HFF-Myc (cell line): Measurements from ENCODE around the gene SACS.

Experiments
- DNase-seq: peaks from one replicate; pipeline ENCODE4 v3.0.0-alpha.2; 2011; ENCODE audit warnings: low read depth; ENCODE audit errors: extremely low read depth
- H3K4me3 ChIP-seq: replicated peaks from 2 replicates; pipeline ENCODE4 v1.5.1; 2011; ENCODE audit warnings: low read depth, mild to moderate bottlenecking, control low read depth, low read length
- CTCF ChIP-seq: IDR thresholded peaks from 2 replicates; pipeline ENCODE4 v1.5.1; 2012; ENCODE audit warnings: mild to moderate bottlenecking, low read depth, low read length, control low read depth; ENCODE audit errors: missing control alignments

Gene SACS

DNA sequence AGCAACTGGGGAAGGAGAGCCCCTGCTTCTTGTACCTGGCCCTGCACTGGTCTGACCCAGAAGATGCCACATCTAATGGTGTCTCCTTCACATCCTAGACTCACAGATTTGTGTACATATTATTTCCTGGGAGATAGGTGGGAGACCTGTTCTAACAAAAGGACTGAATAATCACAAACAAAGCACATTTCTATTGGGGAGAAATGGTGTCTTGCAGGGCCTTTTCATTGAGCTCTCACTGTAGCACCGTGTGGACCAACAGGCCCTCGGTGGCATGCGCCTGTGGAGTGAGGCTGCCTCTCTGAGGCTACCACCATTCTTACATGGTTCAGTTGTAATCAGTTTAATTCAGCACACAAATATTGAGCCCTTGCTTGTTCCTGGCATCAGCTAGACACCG, 989 bp upstream of the SACS start:
- TF ChIP-seq CTCF: no peak
- no peak for DNase-seq

DNA sequence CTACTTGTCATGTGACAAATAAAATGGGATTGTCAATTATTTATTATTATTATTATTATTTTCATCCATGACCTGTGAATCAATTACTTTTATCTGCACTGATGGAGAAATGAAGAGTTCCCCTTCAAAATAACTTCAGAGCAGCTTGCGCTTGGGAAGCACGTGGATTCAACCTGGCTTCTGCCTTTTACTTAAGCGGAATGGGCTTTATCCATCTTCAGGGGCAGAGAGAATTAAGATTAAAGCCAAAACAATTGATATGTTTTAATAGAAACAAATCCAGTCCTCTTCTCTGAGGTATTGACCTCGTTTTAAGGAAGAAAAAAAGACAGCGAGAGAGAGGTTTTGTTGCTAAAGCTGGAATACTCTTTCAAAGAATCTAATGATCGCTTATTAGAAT, 876 bp downstream of the SACS start:
- no peak for TF ChIP-seq CTCF
- DNase-seq: no peak
- H3K4me3 ChIP-seq: peak overlapping the region; percentile 74

More for the DNA sequence above, 989 bp upstream of the SACS start:
- H3K4me3 ChIP-seq: no peak overlapping the region

DNA sequence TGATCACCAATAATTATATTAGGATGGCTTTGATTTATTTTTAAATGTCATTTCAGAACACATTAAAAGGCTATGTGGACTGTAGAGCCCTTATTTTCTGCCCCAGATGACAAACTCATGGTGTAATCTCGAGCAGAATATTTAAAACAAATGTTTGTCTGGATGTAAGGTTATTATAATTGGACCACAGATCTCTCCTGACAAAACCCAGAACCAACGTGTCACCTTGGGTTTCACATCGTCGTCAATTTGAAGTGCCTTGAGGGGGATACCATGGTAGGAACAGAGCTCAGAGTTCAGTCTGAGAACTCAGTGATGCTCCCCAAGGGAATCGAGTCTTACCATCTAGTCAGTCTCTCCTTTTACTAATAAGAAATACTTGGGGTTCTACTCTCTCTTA, 2.8 kb downstream of the SACS start:
- DNase-seq: no peak
- H3K4me3 ChIP-seq: peak overlapping the region; percentile 74

DNA sequence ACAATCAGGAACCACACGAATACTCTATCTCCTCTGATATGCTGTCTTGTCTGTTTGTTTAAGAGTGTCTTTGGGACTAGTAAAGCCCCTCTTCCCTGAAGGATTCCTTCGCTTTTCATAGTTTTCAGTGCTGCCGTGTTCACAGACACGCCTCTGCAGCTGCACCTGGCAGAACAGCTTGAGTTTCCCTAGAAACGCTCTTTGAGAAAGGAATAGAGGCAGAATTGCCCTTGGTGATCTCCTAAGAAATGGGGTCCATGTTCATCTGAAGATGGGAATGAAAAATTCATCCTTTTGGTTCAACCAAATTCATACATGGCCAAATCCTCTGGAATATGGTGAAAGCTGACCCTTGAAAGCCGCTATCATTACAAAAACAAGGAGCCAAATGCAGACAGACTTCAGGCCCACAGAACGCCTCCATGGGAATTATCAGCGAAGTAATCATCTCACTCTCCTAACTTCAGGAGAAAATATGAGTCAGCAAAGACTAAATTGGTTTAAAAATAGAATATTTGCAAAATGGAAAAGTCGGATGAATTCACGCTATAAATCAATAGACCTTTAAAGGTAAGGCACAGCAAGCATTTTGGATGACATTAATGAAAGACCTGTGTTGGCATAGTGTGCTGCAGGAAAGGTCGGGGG, 5.5 kb downstream of the SACS start:
- H3K4me3 ChIP-seq: peak overlapping the region; percentile 35
- DNase-seq: no peak
- TF ChIP-seq CTCF: no peak

More for the DNA sequence above, 2.8 kb downstream of the SACS start:
- no peak for TF ChIP-seq CTCF

GRCh38 chr13:23427342-23427843, 6.1 kb downstream of the SACS start:
- peak; percentile 82 for DNase-seq
- peak overlapping the region; percentile 35 for H3K4me3 ChIP-seq
- TF ChIP-seq CTCF: no peak

DNA sequence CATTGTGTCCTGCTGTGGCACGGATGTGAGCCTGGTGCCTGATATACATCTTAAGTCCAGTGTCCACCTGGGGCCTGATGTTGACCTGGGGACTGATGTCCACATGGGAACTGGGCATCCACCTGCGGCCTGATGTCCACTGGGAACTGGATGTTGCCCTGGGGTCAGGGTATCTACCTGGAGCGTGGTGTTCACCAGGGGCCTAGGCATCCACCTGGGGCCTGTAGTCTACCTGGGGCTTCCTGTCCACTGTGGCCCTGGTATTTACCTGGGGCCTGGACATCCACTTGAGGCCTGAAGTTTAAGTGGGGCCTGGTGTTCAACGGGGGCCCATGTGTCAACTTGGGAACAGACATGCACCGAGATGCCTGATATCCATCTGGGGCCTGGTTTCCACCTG, 11.9 kb downstream of the SACS start:
- no peak overlapping the region for H3K4me3 ChIP-seq
- DNase-seq: no peak
- TF ChIP-seq CTCF: no peak
